ENCODE results near the gene HOMER2. TPM values are rescaled to one million over a fixed set of nuclear protein-coding genes. Genes with fewer than 3 reads are reported as not detected.
A peak's percentile ranks its signal among the peaks of the same experiment; 100 is the strongest.
"Not testable (repeated sequence)": the region's sequence is repeated elsewhere in the genome, so short reads cannot be mapped to it uniquely, and the experiment has no call there.

HOMER2 gene
- 7.7 and 11.6 TPM in 2 replicates for total RNA-seq

DNA sequence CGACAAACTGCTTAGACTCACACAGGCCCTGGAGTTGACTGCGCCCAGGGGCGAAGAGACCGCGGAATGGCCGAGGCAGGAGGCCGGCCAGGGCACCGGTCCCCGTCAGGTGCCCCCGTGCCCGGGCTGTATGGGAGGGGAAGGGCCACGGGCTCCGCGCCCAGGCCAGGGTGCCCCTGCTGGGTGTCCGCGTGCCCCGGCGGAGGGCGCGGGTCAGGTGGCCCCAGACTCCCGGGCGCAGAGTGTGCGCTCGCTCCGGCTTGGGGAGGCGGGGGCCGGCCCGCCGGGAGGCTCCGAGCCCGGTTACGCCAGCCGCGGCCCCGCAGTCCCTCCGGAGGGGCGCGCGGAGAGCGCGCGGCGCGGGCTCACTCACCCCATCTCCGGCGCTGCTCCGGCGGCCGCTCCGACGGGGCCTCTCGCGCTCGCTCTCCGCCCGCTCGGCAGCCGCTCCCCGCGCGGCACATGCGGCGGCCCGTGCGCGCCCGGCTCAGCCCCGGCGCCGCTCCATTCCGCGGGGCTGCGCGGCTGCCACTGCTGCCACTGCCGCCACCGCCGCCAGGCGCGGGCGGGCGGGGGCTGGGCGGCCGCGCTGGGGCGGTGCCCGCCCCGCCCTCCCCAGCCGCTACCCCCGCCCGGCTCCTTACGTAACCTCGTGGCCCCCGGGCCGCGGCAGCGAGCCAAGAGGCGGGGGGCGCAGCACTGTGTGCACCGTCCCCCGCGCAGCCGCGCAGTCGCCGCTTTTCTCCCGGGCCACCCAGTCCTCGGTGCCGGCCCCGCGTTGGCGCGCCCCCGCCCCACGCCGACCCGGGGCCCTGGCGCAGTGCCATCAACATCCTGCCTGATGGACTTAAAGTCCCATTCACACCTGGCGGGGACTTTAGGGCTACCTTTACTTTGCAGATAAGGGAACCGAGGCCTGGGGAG, at the start of gene HOMER2:
Gene HOMER2 (minus strand): TSS at position 563 of the 924 bp plus-strand sequence. CDS start 185 bp downstream, at position 378.
- Histone ChIP-seq H3K36me3 (ENCODE audit: insufficient read depth, low read length) (no peaks in the 10 kb centered on the region), H3K4me3 (ENCODE audit: insufficient read depth, low read length) (peak within 1 kb of the TSS; percentile 67), H4K20me1 (ENCODE audit: insufficient read depth, low read length) (peaks cover 4% of the 10 kb centered on the region), H3K4me2 (ENCODE audit: insufficient read depth, low read length) (peak within 1 kb of the TSS; percentile 80), H3K4me1 (ENCODE audit: insufficient read depth, low read length) (peaks cover 9% of the 10 kb centered on the region), H3K27me3 (ENCODE audit: insufficient read depth, low read length) (peaks cover 8% of the 10 kb centered on the region), H3K79me2 (ENCODE audit: insufficient read depth, low read length) (no peaks in the 10 kb centered on the region), H3K9me3 (ENCODE audit: low read depth, low read length) (no peaks in the 10 kb centered on the region), H2AFZ (ENCODE audit: low read length) (peak within 1 kb of the TSS; percentile 41), H3K27ac (ENCODE audit: low read depth, low read length) (no peak within 1 kb of the TSS)
- TF ChIP-seq, protein P1, sequence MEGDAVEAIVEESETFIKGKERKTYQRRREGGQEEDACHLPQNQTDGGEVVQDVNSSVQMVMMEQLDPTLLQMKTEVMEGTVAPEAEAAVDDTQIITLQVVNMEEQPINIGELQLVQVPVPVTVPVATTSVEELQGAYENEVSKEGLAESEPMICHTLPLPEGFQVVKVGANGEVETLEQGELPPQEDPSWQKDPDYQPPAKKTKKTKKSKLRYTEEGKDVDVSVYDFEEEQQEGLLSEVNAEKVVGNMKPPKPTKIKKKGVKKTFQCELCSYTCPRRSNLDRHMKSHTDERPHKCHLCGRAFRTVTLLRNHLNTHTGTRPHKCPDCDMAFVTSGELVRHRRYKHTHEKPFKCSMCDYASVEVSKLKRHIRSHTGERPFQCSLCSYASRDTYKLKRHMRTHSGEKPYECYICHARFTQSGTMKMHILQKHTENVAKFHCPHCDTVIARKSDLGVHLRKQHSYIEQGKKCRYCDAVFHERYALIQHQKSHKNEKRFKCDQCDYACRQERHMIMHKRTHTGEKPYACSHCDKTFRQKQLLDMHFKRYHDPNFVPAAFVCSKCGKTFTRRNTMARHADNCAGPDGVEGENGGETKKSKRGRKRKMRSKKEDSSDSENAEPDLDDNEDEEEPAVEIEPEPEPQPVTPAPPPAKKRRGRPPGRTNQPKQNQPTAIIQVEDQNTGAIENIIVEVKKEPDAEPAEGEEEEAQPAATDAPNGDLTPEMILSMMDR (IDR thresholded peaks at IDR 0.05; ENCODE audit: extremely low read depth, low read depth, low read length) = no peak
- DNase-seq (ENCODE audit: insufficient read length, low spot score, missing footprints) = peak; percentile 87

DNA sequence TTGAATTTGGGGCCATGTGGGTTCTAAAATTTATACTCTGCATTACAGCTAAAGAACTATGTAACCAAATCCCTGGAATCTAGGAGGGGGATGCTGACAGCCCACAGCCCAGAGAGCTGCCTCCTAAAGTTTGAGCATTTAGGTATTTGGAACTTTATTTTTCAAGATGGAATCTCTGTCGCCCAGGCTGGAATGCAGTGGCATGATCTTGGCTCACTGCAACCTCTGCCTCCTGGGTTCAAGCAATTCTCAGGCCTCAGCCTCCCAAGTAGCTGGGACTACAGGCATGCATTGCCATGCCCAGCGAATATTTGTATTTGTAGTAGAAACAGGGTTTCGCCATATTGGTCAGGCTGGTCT, 48.1 kb upstream of the HOMER2 start:
- H3K4me3 ChIP-seq (ENCODE audit: insufficient read depth, low read length) = peak overlapping the region; percentile 69
- H4K20me1 ChIP-seq (ENCODE audit: insufficient read depth, low read length); H2AFZ ChIP-seq (ENCODE audit: low read length); H3K27ac ChIP-seq (ENCODE audit: low read depth, low read length); H3K9me3 ChIP-seq (ENCODE audit: low read depth, low read length); H3K27me3 ChIP-seq (ENCODE audit: insufficient read depth, low read length); H3K79me2 ChIP-seq (ENCODE audit: insufficient read depth, low read length); H3K36me3 ChIP-seq (ENCODE audit: insufficient read depth, low read length); H3K4me1 ChIP-seq (ENCODE audit: insufficient read depth, low read length); DNase-seq (ENCODE audit: insufficient read length, low spot score, missing footprints): not testable (repeated sequence)
- peak overlapping the region; percentile 86 for H3K4me2 ChIP-seq (ENCODE audit: insufficient read depth, low read length)

DNA sequence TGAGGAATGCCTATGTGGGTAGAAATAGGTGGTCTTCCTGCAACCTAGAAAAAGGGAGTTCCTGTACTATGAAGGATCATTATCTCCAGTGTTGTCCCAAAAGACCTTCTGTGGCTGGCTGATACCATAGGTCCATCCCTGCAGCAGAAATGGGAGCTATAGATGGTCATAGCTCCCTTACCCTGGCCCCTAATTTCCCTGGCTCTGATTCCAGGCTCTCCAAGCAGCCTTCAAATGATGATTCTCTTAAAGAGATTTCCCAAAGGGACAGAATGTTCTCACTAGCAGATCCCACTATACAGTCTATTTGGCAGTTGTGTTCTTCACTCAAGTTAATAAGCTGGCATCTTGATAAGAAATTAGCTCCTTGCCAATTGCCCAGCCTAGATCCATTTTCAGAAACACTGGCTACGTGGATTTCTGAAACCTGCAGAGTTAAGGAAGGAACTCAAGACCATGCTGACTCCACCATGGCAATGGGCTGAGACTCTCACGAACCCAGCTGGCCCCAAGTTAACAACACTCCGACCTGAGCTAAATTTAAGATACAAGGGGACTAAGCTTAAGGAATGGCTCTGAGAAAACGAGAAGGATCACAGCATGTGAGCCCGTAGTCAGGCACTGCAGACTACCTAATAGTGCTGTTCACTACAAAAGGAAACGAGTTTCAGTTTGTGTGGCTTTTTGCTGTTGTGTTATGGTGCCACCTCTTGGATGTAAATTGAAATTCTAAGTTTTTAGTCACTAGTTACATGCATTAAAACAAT, 47.6 kb upstream of the HOMER2 start:
- H3K36me3 ChIP-seq (ENCODE audit: insufficient read depth, low read length) = peaks cover 5% of the 10 kb centered on the region
- no peaks in the 10 kb centered on the region for H3K27me3 ChIP-seq (ENCODE audit: insufficient read depth, low read length)
- H3K4me3 ChIP-seq (ENCODE audit: insufficient read depth, low read length) = peak overlapping the region; percentile 69
- peak overlapping the region; percentile 65 for H2AFZ ChIP-seq (ENCODE audit: low read length)
- peak overlapping the region; percentile 86 for H3K4me2 ChIP-seq (ENCODE audit: insufficient read depth, low read length)
- no peaks in the 10 kb centered on the region for H3K9me3 ChIP-seq (ENCODE audit: low read depth, low read length)
- peak; percentile 91 for DNase-seq (ENCODE audit: insufficient read length, low spot score, missing footprints)
- H4K20me1 ChIP-seq (ENCODE audit: insufficient read depth, low read length) = no peaks in the 10 kb centered on the region
- no peak overlapping the region for H3K27ac ChIP-seq (ENCODE audit: low read depth, low read length)
- TF ChIP-seq, protein P1 (IDR thresholded peaks at IDR 0.05; ENCODE audit: extremely low read depth, low read depth, low read length) = peak; percentile 61
- H3K79me2 ChIP-seq (ENCODE audit: insufficient read depth, low read length) = no peaks in the 10 kb centered on the region
- H3K4me1 ChIP-seq (ENCODE audit: insufficient read depth, low read length) = peaks cover 7% of the 10 kb centered on the region

DNA sequence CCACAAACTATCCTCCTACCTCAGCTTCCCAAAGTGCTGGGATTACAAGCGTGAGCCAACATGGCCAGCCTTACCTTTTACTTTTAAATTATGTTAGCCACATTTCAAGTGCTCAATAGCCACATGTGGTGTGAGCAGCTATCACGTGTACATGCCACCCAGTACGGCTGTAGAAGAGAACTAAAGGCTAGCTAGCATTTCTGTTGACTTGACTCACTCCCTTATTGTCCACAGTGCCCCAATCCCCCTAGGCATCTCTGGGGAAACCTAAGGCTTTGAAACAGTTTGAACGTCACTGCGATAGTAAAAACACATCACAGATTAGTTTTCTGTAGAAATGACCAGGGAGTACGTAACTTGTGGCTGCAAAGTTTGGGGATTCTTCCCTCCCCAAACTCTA, 46.9 kb upstream of the HOMER2 start:
- Histone ChIP-seq H3K27ac (ENCODE audit: low read depth, low read length) (no peak overlapping the region), H4K20me1 (ENCODE audit: insufficient read depth, low read length) (no peaks in the 10 kb centered on the region), H3K36me3 (ENCODE audit: insufficient read depth, low read length) (no peaks in the 10 kb centered on the region), H3K9me3 (ENCODE audit: low read depth, low read length) (no peaks in the 10 kb centered on the region), H2AFZ (ENCODE audit: low read length) (no peak overlapping the region), H3K4me2 (ENCODE audit: insufficient read depth, low read length) (no peak overlapping the region), H3K79me2 (ENCODE audit: insufficient read depth, low read length) (no peaks in the 10 kb centered on the region), H3K4me1 (ENCODE audit: insufficient read depth, low read length) (peaks cover 7% of the 10 kb centered on the region), H3K27me3 (ENCODE audit: insufficient read depth, low read length) (no peaks in the 10 kb centered on the region), H3K4me3 (ENCODE audit: insufficient read depth, low read length) (no peak overlapping the region)
- TF ChIP-seq, protein P1 (IDR thresholded peaks at IDR 0.05; ENCODE audit: extremely low read depth, low read depth, low read length) = no peak
- DNase-seq (ENCODE audit: insufficient read length, low spot score, missing footprints) = peak; percentile 64

Measured in osteoblast (primary cell).